SHP77 (cell line): ENCODE data around the gene DPEP2NB.
"Not testable (repeated sequence)": the region's sequence is repeated elsewhere in the genome, so short reads cannot be mapped to it uniquely, and the experiment has no call there.

Experiments used
- DNase-seq, 2 experiments: peaks; one replicate each; lab custom pipeline; 2025; lab: John Stamatoyannopoulos, UW

Gene DPEP2NB, protein sequence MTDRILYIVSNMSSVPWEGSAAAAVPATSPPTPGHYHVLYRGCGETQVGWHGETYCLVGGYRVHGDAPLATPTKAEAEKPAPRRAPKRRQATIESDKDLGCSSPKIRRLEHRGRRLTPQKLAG

DNA sequence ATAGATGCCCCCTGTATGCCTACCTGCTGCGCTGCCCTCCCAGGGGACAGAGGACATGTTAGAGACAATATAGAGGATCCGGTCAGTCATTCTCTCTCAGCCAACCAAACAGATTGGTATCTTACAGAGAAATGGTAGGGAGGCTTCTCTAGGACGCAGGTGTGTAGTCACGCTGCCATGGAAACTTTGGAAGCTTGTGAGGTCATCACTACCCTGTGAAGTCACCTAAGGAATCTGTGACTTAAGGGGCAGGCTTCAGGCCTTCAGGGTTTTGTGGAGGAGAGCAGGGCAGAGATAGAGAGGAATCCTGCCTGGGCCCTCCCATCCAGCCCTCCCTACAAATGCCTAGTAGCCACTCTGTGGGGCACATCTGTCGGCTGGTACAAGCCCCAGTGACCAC, at the start of gene DPEP2NB:
Gene DPEP2NB, minus strand, starts transcription at position 231 of the 400 bp plus-strand sequence. Its CDS starts 141 bp downstream, at position 90.
- DNase-seq = no peak

DNA sequence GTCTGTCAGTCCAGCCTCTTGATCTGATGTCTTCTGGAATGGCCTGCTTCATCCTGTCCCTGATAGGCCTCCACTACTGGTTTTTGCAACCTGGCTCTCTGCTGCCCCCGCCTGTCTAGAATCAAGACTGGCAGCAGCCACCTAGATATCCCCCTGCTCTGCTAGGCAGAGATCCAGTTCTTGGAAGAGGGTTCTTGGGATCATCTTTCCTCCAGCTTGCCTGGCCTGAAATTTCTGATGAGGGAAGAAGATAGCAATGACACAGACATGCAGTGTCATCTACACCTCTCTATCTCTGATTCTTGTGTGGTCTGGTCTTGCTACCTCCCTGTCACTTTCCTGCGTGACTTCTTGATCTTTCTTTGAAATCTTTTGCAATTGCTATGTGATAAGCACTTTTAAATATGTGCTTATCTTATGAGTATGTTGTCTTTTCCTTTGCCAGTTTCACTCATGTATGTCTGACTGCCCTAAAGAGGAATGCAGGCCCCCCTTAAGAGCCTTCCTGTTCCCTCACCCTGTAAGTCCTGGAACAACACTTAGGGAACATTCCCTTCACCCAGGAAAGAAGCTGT, 49.2 kb upstream of the DPEP2NB start:
- DNase-seq = peak; percentile 41 to 55

DNA sequence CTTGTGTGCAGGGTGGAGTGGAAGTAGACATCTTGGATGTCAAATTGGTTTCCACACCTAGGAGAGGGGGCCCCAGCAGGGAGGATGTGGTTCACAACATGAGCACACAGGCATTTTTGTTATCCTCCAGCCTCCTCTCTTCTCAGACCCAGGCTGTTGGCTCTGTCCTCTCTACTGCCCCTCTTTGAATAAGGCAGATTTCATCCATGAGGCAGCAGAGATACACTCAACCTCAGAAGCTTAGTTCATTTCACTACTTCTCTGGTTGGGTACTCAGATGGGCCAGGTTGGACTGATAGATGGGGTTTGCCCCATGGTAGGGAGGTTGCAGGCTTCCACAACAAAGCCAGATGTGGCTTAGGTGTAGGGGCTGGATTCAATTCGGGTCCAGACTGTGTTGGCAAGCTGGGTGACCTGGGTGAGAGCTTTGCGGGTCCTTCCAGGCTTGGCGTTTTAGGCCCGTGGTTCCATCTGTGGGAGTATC, 47.2 kb upstream of the DPEP2NB start:
- DNase-seq = no peak

DNA sequence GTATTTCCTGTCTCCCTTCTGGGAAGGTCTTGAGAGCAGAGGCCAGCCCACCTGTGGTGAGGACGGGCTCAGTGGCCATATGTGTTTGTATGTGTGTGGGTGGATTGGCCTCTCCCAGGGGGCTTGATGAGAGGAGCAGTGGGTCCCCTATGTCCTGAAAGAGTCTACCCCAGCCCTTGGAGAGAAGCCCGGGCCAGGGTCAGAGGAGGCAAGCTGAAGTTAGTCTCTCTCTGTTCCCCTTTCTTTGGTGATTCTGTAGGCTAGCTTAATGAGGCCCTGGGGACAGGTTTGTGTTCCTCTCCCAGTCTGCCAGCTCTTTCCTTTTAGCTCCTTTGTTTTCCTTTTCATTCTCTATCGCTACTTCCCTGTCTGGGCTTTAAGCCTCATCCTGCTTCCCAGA, 45.7 kb upstream of the DPEP2NB start:
- no peak for DNase-seq

DNA sequence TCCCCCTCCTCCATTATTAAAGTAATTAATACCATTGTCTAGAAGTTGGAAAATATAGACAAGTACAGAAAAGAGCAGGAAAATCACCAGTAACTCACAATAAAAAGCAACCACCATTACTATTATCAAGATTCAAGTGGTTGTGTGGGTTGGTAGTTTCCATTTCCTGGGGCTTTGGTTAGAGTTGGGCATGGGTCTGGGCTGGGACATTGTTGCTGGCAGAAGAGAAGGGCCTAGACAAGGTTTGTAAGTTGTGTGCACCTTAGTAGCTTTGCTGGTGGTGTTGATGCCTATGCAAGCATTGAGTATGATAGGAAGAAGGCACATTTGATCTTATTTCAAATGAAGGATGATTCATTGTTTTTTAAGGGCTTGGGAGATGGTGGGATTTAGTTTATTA, 44.1 kb upstream of the DPEP2NB start:
- no peak for DNase-seq

DNA sequence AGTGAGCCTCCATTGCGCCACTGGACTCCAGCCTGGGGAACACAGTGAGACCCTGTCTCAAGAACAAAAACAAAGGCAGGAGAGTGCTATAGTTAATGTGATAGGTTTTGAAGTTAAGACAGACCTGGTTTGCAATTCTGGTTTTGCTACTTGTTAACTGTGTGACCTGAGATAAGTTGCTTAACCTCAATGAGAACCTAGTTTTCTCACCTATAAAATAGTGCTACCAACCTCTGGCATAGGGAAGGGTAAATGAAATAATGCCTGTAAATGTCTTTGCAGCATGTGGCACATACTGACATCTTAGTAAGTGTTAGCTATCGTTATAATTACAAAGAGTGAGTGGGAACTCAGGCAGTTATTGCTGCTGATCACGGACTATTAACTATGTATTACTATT, 39.7 kb upstream of the DPEP2NB start:
- no peak for DNase-seq

DNA sequence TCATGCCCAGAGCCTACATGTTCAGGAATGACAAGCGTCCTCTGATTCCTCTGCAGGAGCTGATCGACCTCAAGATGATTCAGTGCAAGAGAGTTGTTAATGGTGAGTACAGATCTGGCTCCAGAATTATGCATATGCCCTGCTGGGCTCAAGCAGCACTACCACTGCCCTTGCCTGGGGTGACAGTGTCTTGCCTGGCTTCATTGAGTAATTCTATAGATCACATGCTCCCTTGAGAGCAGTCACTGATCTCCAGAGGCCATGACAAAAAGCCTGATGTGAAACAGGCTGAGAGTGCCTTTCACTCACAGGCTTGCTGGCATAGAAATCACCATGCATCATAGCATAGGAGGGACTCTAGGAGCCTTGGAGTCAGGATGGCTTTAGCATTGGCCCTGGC, 33.7 kb upstream of the DPEP2NB start:
- DNase-seq = no peak

DNA sequence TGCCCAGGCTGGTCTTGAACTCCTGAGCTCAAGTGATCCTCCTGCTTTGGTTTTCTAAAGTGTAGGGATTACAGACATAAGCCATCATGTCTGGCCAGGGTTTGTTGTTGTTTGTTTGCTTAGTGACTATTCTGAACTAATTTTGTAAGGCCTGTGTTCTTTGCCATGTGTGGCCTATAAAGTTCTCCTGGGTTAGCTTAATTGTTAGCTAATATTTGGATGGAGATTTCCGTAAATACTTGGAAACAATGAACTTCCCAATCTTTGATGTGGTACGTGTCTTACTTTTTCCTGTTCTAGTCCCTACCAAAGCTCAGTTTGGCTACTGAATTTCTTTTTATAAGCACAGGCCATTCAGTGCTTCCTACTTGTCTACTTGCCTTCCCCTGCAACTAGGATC, 32.3 kb upstream of the DPEP2NB start:
- DNase-seq = no peak

DNA sequence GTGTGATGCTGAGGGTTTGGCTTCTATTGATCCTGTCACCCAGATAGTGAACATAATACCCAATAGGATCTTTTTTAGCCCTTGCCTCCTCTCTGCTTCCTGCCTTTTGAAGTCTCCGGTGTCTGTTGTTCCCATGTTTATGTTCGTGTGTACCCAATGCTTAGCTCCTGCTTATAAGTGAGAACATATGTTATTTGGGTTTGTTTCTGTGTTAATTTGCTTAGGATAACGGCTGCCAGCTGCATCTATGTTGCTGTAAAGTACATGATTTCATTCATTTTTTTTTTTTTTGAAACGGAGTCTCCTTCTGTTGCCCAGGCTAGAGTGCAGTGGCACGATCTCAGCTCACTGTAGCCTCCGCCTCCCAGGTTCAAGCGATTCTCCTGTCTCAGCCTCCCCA, 30.4 kb upstream of the DPEP2NB start:
- DNase-seq = no peak

DNA sequence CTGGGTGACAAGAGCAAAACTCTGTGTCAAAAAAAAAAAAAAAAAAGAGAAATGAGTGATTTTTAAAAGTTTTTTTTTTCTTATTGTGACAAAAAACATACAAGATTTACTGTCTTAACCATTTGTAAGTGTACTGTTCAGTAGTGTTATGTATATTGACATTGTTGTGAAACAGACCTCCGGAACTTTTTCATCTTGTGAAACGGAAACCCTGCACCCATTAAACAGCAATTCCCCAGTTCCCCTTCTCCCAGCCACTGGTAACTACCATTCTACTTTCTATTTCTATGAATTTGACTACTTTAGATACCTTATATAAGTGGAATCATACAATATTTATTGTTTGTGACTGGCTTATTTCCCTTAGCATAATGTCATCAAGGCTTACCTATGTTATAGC, 26.1 kb upstream of the DPEP2NB start:
- no peak for DNase-seq

DNA sequence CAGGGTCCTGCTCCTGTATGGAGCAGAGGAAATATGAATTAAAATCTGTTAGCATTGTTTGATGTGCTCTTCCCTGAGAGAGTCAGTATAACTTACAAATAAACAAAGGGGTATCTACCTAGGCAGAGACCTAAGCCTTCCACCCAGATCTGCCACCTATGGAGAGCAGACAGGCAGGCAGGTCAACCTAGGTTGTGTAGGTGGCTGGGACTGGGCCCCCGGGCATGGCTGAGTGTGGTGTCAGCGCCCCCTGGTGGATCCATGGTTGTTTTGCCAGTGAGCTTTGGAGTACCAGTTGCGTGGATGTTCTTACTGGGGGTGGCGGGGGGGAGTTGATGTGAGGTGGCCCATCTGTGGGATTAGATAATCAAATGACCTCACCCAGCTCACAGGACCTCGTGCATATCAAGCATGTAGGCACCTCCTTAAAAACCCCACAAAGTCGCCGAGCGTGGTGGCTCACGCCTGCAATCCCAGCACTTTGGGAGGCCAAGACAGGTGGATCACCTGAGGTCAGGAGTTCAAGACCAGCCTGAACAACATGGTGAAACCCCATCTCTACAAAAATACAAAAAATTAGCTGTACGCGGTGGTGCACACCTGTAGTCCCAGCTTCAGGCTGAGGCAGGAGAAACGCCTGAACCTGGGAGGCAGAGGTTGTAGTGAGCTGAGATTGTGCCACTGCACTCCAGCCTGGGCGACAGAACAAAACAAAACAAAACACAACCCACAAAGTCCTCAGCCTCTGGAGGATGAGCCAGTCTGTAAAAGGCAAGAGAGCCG, 25.0 kb upstream of the DPEP2NB start:
- peak; percentile 49 to 53 for DNase-seq

DNA sequence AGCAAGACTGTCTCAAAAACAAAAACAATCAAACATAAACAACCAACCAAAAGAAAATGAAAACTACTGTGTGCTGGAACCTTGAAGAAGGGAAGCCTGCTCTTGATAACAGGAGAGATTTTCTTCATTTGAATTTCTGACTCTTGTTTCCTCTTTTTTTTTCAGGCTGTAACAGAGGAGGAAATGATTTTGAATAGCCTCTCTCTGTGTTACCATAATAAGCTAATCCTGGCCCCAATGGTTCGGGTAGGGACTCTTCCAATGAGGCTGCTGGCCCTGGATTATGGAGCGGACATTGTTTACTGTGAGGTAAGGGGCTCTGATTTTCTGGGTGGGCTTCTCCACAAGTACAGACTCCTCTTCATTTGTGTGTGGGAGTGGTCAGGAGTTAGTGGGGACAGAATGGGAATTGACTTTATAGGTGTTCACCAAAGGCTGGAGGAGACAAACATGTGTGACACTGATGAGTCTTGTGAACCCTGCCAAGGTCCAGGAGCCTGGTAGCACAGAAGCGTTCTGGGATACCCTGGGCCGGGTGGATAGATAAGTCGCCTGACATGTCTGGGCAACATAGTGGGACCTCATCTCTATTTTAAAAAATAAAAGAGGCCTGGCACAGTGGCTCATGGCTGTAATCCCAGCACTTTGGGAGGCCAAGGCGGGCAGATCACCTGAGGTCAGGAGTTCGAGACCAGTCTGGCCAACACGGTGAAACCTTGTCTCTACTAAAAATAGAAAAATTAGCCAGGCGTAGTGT, 22.3 kb upstream of the DPEP2NB start:
- DNase-seq = no peak

DNA sequence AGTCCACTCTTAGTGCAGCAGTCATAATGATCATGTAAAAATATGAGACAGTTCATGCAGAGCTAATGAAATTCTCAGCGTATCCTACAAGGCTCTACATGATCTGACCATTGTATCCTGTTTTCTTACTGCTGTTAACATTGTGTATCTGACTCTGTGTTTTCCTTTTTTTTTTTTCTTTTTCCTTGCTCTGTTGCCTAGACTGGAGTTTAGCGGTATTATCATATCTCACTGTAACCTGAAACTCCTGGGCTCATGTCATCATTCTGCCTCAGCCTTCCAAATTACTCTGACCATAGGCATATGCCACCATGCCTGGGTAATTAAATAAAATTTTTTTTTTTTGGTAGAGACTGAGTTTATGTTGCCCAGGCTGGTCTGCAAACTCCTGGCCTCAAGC, 19.5 kb upstream of the DPEP2NB start:
- no peak for DNase-seq

DNA sequence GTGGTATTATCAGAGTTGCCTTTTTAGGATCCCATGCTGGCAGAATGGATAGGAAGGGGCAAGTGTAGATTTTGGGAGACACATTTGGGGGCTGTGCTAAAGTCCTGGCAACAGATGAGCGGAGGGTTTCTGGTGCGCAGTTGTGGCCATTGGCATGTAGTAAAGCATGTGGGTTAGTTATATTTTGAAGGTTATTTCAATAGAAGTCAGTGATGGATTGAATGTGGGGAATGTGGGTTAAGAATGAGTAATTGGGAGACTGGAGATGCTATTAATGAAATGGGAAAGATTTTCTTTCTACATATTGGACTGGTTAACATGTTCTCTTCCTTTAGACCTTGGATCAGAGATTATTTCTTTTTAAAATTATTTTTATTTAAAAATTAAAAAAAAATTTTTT, 17.4 kb upstream of the DPEP2NB start:
- no peak for DNase-seq

DNA sequence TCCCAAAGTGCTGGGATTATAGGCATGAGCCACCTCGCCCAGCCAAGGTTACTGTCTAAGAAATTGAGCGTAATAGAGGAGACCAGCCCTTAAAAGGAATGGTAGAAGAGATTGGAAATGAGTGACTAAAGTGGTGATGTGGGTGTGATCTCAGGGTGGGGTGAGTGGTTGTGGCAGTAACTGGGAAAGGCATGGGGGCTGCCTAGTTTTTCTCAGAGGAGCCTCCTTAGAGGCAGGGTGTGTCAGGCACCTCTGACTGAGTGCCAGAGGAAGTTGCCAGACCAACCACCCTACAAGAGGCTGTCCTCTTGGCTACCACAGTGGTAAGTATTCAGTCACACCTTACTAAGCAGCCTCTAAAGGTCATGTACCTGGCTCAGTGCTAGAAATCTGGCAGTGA, 16.2 kb upstream of the DPEP2NB start:
- DNase-seq = no peak

DNA sequence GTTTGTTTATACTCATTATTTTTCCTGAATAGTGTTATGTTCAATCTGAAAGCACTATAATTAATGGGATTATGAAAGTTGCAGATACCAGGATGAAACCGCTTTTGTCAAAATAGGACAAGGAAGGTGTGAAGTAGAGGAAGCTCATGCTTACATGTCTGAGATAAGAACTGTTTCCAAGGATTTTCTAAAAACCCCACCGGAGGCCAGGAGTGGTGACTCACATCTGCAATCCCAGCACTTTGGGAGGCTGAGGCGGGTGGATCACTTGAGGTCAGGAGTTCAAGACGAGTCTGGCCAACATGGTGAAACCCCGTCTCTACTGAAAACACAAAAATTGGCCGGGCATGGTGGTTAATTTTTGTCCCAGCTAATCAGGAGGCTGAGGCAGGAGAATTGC, 14.4 kb upstream of the DPEP2NB start:
- DNase-seq = not testable (repeated sequence)

DNA sequence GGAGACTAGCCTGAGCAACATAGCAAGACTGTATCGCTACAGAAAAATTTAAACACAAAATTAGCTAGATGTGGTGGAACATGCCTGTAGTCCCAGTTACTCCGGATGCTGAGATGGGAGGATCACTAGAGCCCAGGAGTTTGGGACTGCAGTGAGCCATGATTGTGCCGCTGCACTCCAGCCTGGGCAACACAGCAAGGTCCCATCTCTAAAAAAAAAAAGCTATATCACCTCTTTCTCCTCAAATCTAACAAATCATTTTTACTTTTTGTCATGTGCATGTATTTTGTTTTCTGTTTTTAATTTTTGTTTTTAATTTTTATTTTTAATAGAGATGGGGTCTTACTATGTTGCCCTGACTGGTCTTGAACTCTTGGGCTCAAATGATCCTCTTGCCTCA, 13.3 kb upstream of the DPEP2NB start:
- no peak for DNase-seq

DNA sequence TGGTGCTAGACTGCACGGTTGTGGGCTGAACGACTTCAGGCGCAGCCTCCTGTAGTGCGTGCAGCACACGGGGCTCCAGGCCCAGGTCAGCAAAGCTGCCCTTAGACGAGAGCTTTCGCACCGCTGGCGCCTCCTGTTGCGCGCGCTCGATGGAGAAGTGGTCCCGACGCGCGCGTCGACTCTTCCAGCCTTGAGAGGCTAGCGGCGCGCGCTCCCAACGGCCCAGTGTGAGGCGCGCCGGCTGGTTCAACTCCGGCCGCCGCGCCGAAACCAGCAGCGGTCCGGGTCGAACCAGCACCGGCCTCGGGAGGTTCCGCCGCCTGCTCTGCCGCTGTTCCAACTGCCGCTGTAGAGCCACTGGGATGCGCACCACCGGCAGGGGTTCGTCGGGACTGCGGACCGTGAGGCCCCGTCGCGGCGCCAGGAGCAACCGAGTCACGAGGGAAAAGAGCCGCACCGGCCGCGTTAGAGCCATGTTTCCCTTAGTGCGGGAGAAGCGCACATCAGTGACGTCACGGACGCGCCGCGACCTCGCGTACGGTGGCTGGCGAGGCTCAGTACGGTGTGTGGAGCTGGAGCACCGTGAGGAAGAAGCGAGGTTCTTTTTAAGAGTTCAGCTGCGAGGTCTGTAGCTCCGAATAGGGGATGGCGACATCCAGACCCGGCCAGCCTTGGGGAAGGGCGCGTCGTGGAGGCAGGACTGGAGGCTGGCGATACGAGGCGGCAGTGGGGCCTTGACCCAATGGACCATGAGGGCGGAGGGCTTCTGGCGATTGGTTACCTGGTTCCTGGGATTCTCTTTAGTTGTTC, 7.2 kb upstream of the DPEP2NB start, which contains the start of the genes DDX28 and DUS2:
Gene DDX28, minus strand, starts transcription at position 505 of the 810 bp plus-strand sequence. Its CDS starts 30 bp downstream, at position 475.
Gene DUS2, plus strand, starts transcription at position 557 of the 810 bp plus-strand sequence. CDS start 14,740 bp downstream, outside the sequence.
- peak; percentile 76 to 80 for DNase-seq

DNA sequence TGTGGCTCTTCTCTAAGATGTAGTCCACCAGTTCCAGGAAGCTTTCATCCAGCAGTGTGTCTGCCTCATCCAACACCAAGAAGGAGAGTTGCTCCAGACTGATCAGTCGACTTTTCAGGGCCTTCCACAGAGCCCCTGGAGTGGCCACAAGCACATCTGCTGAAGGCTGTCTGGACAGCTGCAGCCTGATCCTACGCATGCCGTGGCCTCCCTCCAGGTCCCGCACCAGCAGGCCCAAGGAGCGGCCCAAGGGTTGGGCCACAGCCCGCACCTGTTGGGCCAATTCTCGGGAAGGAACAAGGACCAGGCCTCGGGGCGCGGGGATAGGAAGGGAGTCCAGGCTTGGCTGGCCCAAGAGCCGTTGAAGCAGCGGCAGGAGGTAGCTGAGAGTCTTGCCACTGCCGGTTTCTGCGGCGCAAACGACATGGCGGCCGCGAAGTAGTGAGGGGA, 6.6 kb upstream of the DPEP2NB start:
- DNase-seq = no peak

DNA sequence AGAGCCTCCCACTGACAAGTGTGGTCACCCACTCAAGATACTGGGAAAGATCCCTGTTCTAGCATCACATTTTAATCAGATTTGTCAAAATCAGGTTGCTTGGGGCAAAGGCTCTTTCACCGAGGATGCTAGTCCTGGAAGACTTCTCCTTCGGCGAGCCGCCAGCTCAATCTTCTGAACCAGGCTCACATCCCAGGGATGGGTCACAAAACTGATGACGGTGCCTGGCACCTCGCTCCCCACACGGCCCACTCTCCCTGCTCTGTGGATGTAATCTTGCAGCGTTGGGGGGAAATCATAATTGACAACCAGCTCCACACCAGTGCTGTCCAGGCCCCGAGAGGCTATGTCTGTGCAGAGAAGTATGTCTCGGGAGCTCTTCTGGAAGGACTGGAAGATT, 5.8 kb upstream of the DPEP2NB start:
- no peak for DNase-seq

DNA sequence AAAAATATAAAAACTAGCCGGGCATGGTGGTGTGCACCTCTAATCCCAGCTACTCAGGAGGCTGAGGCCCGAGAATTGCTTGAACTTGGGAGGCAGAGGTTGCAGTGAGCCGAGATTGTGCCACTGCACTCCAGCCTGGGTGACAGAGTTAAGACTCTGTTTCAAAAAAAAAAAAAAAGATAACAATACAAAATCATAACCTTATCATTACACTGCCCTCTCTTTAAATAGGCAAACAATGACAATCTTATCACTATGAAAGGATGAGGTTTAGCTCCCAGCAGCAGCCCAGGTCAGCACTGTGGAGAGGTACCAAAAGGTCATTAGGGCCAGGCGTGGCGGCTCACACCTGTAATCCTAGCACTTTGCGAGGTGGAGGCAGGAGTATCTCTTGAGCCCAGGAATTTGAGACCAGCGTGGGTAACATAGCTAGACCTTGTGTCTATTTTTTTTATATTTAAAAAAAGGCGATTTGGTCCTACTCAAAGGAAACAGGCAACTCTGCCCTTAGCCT, 3.5 kb upstream of the DPEP2NB start:
- no peak for DNase-seq
